ENCODE results near the gene NKX2-1. TPM values are rescaled to one million over a fixed set of nuclear protein-coding genes. Genes with fewer than 3 reads are reported as not detected.

The NKX2-1 gene
- total and polyA plus RNA-seq, 2 of the 13 experiments (the other 11 are each of a cell fraction or from before 2014, with no cell fraction given): not detected

- TF ChIP-seq, protein P1, sequence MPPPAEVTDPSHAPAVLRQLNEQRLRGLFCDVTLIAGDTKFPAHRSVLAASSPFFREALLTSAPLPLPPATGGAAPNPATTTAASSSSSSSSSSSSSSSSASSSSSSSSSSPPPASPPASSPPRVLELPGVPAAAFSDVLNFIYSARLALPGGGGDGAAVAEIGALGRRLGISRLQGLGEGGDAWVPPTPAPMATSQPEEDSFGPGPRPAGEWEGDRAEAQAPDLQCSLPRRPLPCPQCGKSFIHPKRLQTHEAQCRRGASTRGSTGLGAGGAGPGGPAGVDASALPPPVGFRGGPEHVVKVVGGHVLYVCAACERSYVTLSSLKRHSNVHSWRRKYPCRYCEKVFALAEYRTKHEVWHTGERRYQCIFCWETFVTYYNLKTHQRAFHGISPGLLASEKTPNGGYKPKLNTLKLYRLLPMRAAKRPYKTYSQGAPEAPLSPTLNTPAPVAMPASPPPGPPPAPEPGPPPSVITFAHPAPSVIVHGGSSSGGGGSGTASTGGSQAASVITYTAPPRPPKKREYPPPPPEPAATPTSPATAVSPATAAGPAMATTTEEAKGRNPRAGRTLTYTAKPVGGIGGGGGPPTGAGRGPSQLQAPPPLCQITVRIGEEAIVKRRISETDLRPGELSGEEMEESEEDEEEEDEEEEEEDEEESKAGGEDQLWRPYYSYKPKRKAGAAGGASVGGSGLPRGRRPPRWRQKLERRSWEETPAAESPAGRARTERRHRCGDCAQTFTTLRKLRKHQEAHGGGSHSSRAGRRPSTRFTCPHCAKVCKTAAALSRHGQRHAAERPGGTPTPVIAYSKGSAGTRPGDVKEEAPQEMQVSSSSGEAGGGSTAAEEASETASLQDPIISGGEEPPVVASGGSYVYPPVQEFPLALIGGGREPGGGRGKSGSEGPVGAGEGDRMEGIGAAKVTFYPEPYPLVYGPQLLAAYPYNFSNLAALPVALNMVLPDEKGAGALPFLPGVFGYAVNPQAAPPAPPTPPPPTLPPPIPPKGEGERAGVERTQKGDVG (CRISPR knock-in tag; IDR thresholded peaks at IDR 0.05; ENCODE audit: borderline replicate concordance): no peak
- TF ChIP-seq GMEB2 (CRISPR knock-in tag; IDR thresholded peaks at IDR 0.05; ENCODE audit: low read depth) (no peak), NKX3-1 (CRISPR knock-in tag; IDR thresholded peaks at IDR 0.05) (no peak), ZNF382 (CRISPR knock-in tag; IDR thresholded peaks at IDR 0.05; ENCODE audit: borderline replicate concordance) (no peak), ARNT2 (CRISPR knock-in tag; IDR thresholded peaks at IDR 0.05; ENCODE audit: low read depth) (no peak), ZNF18 (CRISPR knock-in tag; IDR thresholded peaks at IDR 0.05; ENCODE audit: insufficient replicate concordance) (no peak), ARID4A (CRISPR knock-in tag; IDR thresholded peaks at IDR 0.05; ENCODE audit: borderline replicate concordance) (no peak)
- TF ChIP-seq, protein P2, sequence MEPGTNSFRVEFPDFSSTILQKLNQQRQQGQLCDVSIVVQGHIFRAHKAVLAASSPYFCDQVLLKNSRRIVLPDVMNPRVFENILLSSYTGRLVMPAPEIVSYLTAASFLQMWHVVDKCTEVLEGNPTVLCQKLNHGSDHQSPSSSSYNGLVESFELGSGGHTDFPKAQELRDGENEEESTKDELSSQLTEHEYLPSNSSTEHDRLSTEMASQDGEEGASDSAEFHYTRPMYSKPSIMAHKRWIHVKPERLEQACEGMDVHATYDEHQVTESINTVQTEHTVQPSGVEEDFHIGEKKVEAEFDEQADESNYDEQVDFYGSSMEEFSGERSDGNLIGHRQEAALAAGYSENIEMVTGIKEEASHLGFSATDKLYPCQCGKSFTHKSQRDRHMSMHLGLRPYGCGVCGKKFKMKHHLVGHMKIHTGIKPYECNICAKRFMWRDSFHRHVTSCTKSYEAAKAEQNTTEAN (CRISPR knock-in tag; conservative IDR thresholded peaks at IDR 0.05): no peak
- TF ChIP-seq, protein P3, sequence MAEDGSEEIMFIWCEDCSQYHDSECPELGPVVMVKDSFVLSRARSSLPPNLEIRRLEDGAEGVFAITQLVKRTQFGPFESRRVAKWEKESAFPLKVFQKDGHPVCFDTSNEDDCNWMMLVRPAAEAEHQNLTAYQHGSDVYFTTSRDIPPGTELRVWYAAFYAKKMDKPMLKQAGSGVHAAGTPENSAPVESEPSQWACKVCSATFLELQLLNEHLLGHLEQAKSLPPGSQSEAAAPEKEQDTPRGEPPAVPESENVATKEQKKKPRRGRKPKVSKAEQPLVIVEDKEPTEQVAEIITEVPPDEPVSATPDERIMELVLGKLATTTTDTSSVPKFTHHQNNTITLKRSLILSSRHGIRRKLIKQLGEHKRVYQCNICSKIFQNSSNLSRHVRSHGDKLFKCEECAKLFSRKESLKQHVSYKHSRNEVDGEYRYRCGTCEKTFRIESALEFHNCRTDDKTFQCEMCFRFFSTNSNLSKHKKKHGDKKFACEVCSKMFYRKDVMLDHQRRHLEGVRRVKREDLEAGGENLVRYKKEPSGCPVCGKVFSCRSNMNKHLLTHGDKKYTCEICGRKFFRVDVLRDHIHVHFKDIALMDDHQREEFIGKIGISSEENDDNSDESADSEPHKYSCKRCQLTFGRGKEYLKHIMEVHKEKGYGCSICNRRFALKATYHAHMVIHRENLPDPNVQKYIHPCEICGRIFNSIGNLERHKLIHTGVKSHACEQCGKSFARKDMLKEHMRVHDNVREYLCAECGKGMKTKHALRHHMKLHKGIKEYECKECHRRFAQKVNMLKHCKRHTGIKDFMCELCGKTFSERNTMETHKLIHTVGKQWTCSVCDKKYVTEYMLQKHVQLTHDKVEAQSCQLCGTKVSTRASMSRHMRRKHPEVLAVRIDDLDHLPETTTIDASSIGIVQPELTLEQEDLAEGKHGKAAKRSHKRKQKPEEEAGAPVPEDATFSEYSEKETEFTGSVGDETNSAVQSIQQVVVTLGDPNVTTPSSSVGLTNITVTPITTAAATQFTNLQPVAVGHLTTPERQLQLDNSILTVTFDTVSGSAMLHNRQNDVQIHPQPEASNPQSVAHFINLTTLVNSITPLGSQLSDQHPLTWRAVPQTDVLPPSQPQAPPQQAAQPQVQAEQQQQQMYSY (CRISPR knock-in tag; IDR thresholded peaks at IDR 0.05): no peak
Measured at GRCh38 chr14:36520601-36521525, 831 bp upstream of the NKX2-1 start (continued).

Data from HepG2 (cell line).